CD4-positive, alpha-beta T cell (primary cell): ENCODE results near the gene ISL1. TPM values are rescaled to one million over a fixed set of nuclear protein-coding genes. Genes with fewer than 3 reads are reported as not detected.

Source experiments
- ATAC-seq: fragments of 200-7000 bp; cut with Tn5 transposase; one replicate; pipeline ENCODE4 v1.10.0; 2022; ENCODE audit warnings: mild to moderate bottlenecking; ENCODE audit not compliant: poor library complexity
- CTCF ChIA-PET: fragments of 350-600 bp; sonication (Branson Sonifier 250); formaldehyde crosslinking; loops from one replicate; lab custom pipeline; 2021; ENCODE audit warnings: antibody characterized with exemption, inconsistent platforms; lab: Charles Lee
- POLR2A ChIA-PET: fragments of 350-600 bp; sonication (Branson Sonifier 250); formaldehyde crosslinking; loops from one replicate; lab custom pipeline; 2021; ENCODE audit warnings: antibody characterized with exemption, inconsistent platforms; lab: Charles Lee
- DNase-seq, 14 experiments: peaks; one replicate each; pipeline ENCODE4 v3.0.0-alpha.2; 2013 to 2020; ENCODE audit warnings: mixed read lengths in 2 of 14
- H3K27ac ChIP-seq, 2 donors: one replicate each; pipeline versions ENCODE4 v1.5.1 to v1.7.0; 2013; ENCODE audit warnings: low read length in 2 of 2, low read depth in 1 of 2, mild to moderate bottlenecking in 1 of 2
- H3K27me3 ChIP-seq, 2 experiments: 1 replicate in 1 of 2; 2 replicates in 1 of 2; pipeline versions ENCODE4 v1.6.1 to v1.7.0; 2013; ENCODE audit warnings: low read length in 2 of 2, control low read depth in 1 of 2, mild to moderate bottlenecking in 1 of 2, moderate library complexity in 1 of 2; ENCODE audit not compliant: insufficient read depth in 2 of 2, control insufficient read depth in 1 of 2
- H3K36me3 ChIP-seq: one replicate; pipeline ENCODE4 v1.6.1; 2013; ENCODE audit warnings: low read length, control low read depth; ENCODE audit not compliant: insufficient read depth
- H3K4me1 ChIP-seq: one replicate; pipeline ENCODE4 v1.6.1; 2013; ENCODE audit warnings: low read length, control low read depth; ENCODE audit not compliant: insufficient read depth
- H3K4me3 ChIP-seq: one replicate; pipeline ENCODE4 v1.5.1; 2013; ENCODE audit warnings: mild to moderate bottlenecking, low read length, moderate library complexity
- H3K9me3 ChIP-seq, 2 experiments: 1 replicate in 1 of 2; 2 replicates in 1 of 2; pipeline versions ENCODE4 v1.6.1 to v1.7.0; 2013; ENCODE audit warnings: low read length in 2 of 2, mild to moderate bottlenecking in 2 of 2, control low read depth in 1 of 2, moderate library complexity in 1 of 2; ENCODE audit not compliant: control insufficient read depth in 1 of 2, insufficient read depth in 1 of 2
- H3K27ac Mint-ChIP-seq: one replicate; pipeline ENCODE4 v1.8.0; 2020; ENCODE audit warnings: mixed read lengths
- H3K27me3 Mint-ChIP-seq: one replicate; pipeline ENCODE4 v1.8.0; 2021; ENCODE audit warnings: mixed read lengths
- H3K36me3 Mint-ChIP-seq: one replicate; pipeline ENCODE4 v1.8.0; 2021; ENCODE audit warnings: low read depth, mixed read lengths
- H3K4me1 Mint-ChIP-seq: one replicate; pipeline ENCODE4 v1.8.0; 2021; ENCODE audit warnings: low read depth, mixed read lengths
- H3K4me3 Mint-ChIP-seq: one replicate; pipeline ENCODE4 v1.8.0; 2020; ENCODE audit warnings: mild to moderate bottlenecking, mixed read lengths
- H3K9me3 Mint-ChIP-seq: one replicate; pipeline ENCODE4 v1.8.0; 2020; ENCODE audit warnings: mixed read lengths
- CTCF ChIP-seq: fragments of 200-600 bp; IDR thresholded peaks from one replicate; pipeline ENCODE4 v1.8.0; 2022; ENCODE audit warnings: antibody characterized with exemption, mild to moderate bottlenecking
- intact Hi-C, 2 experiments: fragments of 100-400 bp; cut with DNase I in 1 of 2; cut with micrococcal nuclease in 1 of 2; formaldehyde crosslinking; loops; one replicate each; pipeline versions ENCODE4 v1.15.1 to v1.9.0; 2023 to 2025; cut with DNase I, micrococcal nuclease
- total RNA-seq, 174 experiments: library from RNA in 2 of 174; stranded (reverse) in 2 of 174; gene quantifications; one replicate each; pipeline ENCODE4 v1.2.3 and lab custom pipeline; 2021 to 2026

The ISL1 gene
- total RNA-seq, 2 experiments from 2014 or later = not detected

DNA sequence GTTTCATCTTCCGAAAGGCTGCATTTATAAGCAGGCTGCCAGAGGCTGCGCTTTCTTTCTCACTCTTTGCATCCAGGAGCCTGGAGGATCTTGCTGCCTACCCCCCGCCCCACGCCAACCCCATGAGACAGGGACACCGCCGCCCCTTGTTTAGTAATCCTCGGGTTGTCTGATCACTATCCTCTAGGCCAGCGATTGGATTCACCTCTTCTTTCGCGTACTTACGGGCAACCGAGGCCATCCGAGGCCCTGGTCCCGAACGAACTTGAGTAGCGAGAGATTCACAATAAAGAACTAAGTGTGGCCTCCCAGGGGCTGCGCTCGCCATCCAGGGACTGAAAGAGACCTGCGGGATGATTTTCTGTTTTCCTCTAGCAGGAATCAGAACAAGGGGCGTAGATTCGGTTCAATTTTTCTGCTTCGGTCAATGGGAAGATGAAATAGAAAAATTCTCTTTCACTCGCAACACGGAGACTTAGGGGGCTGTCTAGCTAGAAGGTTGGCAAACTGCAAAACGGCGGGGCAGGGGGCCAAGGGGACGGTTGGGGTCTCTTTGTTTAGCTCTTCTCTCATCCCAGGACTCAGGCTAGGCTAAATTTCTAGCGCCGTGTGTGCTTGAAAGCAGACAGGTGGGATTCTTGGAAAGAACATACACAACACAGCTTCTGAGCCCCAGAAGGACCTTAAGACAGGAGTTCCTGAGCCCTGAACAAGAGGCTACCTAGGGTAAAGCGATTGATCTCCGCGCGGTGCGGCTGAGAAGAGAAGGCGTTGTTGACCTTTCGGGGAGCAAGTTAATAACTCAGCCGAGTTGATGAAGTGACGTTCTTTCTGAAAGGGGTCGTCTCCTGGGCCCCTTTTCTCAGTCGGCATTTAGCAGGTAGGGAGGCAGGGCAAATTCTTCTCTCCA, 5.8 kb upstream of the ISL1 start:
- CTCF ChIA-PET = no interaction called here

DNA sequence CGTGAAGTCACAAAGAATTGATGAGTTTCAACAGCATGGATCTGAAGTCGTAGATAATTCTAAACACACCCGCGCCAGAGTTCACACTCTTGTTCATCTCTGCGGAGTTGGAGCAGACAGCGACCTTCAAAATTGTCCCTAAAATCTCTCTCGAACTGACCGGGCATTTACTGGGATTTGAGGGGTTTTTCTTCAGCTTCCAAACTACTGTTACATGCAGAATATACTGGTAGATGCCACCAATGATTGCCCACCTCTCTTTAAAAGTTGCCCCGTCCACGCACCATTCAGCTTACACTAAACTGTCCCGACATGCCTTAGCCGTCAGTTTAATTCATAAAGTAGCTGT, 5.2 kb upstream of the ISL1 start:
- Histone ChIP-seq H3K4me3 (no peak overlapping the region), H3K27me3 (peaks cover 42 to 67% of the 10 kb centered on the region in 2 experiments), H3K9me3 (peaks cover 0 to 28% of the 10 kb centered on the region in 2 experiments), H3K27ac (no peak overlapping the region), H3K4me1 (peaks cover 3% of the 10 kb centered on the region), H3K36me3 (no peaks in the 10 kb centered on the region)
- H3K27ac Mint-ChIP-seq = no peak overlapping the region
- peaks cover 84% of the 10 kb centered on the region for H3K27me3 Mint-ChIP-seq
- ChIA-PET POLR2A (no interaction called here), CTCF (no interaction called here)
- ATAC-seq (no peak), DNase-seq (no peak)
- H3K9me3 Mint-ChIP-seq = no peaks in the 10 kb centered on the region
- no peaks in the 10 kb centered on the region for H3K4me1 Mint-ChIP-seq
- no peak for TF ChIP-seq CTCF
- no peaks in the 10 kb centered on the region for H3K36me3 Mint-ChIP-seq
- no peak overlapping the region for H3K4me3 Mint-ChIP-seq
- intact Hi-C loops = no loop called here

More for the DNA sequence above, 5.8 kb upstream of the ISL1 start:
- Histone ChIP-seq H3K4me3 (no peak overlapping the region), H3K27ac (no peak overlapping the region), H3K27me3 (peaks cover 38 to 60% of the 10 kb centered on the region in 2 experiments), H3K4me1 (peaks cover 3% of the 10 kb centered on the region), H3K9me3 (peaks cover 0 to 21% of the 10 kb centered on the region in 2 experiments), H3K36me3 (no peaks in the 10 kb centered on the region)
- Mint-ChIP-seq H3K4me3 (no peak overlapping the region), H3K27ac (no peak overlapping the region), H3K4me1 (no peaks in the 10 kb centered on the region), H3K27me3 (peaks cover 77% of the 10 kb centered on the region), H3K9me3 (no peaks in the 10 kb centered on the region), H3K36me3 (no peaks in the 10 kb centered on the region)
- POLR2A ChIA-PET = no interaction called here
- intact Hi-C loops = no loop called here
- DNase-seq (no peak), ATAC-seq (no peak)
- no peak for TF ChIP-seq CTCF

GRCh38 chr5:51378448-51379330, 4.6 kb upstream of the ISL1 start:
- no peaks in the 10 kb centered on the region for H3K36me3 Mint-ChIP-seq
- no peaks in the 10 kb centered on the region for H3K4me1 Mint-ChIP-seq
- CTCF ChIA-PET = no interaction called here
- peaks cover 90% of the 10 kb centered on the region for H3K27me3 Mint-ChIP-seq
- POLR2A ChIA-PET = no interaction called here
- no peak for TF ChIP-seq CTCF
- Histone ChIP-seq H3K36me3 (no peaks in the 10 kb centered on the region), H3K9me3 (peaks cover 0 to 34% of the 10 kb centered on the region in 2 experiments), H3K4me1 (peaks cover 3% of the 10 kb centered on the region), H3K27ac (no peak overlapping the region), H3K4me3 (no peak overlapping the region), H3K27me3 (peaks cover 49 to 73% of the 10 kb centered on the region in 2 experiments)
- H3K27ac Mint-ChIP-seq = no peak overlapping the region
- no peaks in the 10 kb centered on the region for H3K9me3 Mint-ChIP-seq
- intact Hi-C loops = no loop called here
- ATAC-seq = no peak
- DNase-seq = no peak
- H3K4me3 Mint-ChIP-seq = no peak overlapping the region
